Endothelial cell of umbilical vein (primary cell): ENCODE data around the gene IGF2BP1. TPM values are rescaled to one million over a fixed set of nuclear protein-coding genes. Genes with fewer than 3 reads are reported as not detected.

Source experiments
- BruUV-seq: library from RNA; stranded (reverse); fragments of 400-500 nt; replicated peaks from 2 replicates; lab custom pipeline; 2021; lab: Mats Ljungman, UMichigan
- CTCF ChIA-PET: fragments of 300-600, 350-600 bp; sonication (Branson Sonifier 250); formaldehyde crosslinking; loops from one replicate; lab custom pipeline; 2021; ENCODE audit warnings: antibody characterized with exemption, inconsistent platforms; lab: Charles Lee
- POLR2A ChIA-PET: fragments of 300-600, 350-600 bp; sonication (Branson Sonifier 250); formaldehyde crosslinking; loops from one replicate; lab custom pipeline; 2021; ENCODE audit warnings: antibody characterized with exemption, inconsistent platforms; lab: Charles Lee
- DNase-seq: peaks from one replicate; pipeline ENCODE4 v3.0.0-alpha.2; 2011; ENCODE audit warnings: low read depth, low spot score
- FAIRE-seq: peaks from 2 replicates; lab custom pipeline; 2011; peaks lifted over from hg19 to GRCh38; lab: Jason Lieb, UNC
- H2AFZ ChIP-seq: 2 replicates; pipeline ENCODE4 v1.6.0; 2012; ENCODE audit warnings: low read depth, low read length, control low read depth, inconsistent platforms
- H3K27ac ChIP-seq: 2 replicates; pipeline ENCODE4 v1.5.1; 2011; ENCODE audit warnings: low read depth, mild to moderate bottlenecking, control low read depth, low read length, moderate library complexity; ENCODE audit not compliant: insufficient read depth
- H3K27me3 ChIP-seq, 2 experiments: 2 replicates each; pipeline versions ENCODE4 v1.6.0 to v1.6.1; 2011; ENCODE audit warnings: low read length in 2 of 2, mixed read lengths in 1 of 2; ENCODE audit not compliant: control insufficient read depth in 2 of 2, insufficient read depth in 2 of 2
- H3K36me3 ChIP-seq, 2 experiments: 2 replicates in 1 of 2; 3 replicates in 1 of 2; pipeline ENCODE4 v1.5.1; 2011; ENCODE audit warnings: low read length in 2 of 2, mild to moderate bottlenecking in 1 of 2, moderate library complexity in 1 of 2; ENCODE audit not compliant: control insufficient read depth in 2 of 2, insufficient read depth in 2 of 2; ENCODE audit errors: extremely low read depth in 1 of 2
- H3K4me1 ChIP-seq: 3 replicates; pipeline ENCODE4 v1.5.1; 2011; ENCODE audit warnings: mild to moderate bottlenecking, low read length; ENCODE audit not compliant: control insufficient read depth, insufficient read depth; ENCODE audit errors: extremely low read depth
- H3K4me2 ChIP-seq: 2 replicates; pipeline ENCODE4 v1.6.1; 2011; ENCODE audit warnings: low read length, control low read depth, mixed read lengths; ENCODE audit not compliant: insufficient read depth
- H3K4me3 ChIP-seq, 3 experiments: fragments of 200-600 bp in 1 of 3; sonication (generic), shearing (Covaris generic) in 1 of 3; replicated peaks in 1 of 3; 2 replicates each; pipeline ENCODE4 v1.5.1; 2011 to 2016; ENCODE audit warnings: control low read depth in 3 of 3, low read length in 3 of 3, mild to moderate bottlenecking in 2 of 3, inconsistent platforms in 1 of 3, low read depth in 1 of 3, moderate library complexity in 1 of 3; ENCODE audit not compliant: insufficient read depth in 1 of 3
- H3K79me2 ChIP-seq: 2 replicates; pipeline ENCODE4 v1.6.0; 2012; ENCODE audit warnings: low read length, inconsistent platforms; ENCODE audit not compliant: control insufficient read depth, insufficient read depth
- H3K9ac ChIP-seq: replicated peaks from 2 replicates; pipeline ENCODE3; 2011; ENCODE audit warnings: low read length, control low read depth; ENCODE audit not compliant: insufficient read depth; ENCODE audit errors: extremely low read depth
- H3K9me1 ChIP-seq: replicated peaks from 3 replicates; pipeline ENCODE4 v1.6.0; 2011; ENCODE audit warnings: mild to moderate bottlenecking, low read length; ENCODE audit not compliant: control insufficient read depth, insufficient read depth; ENCODE audit errors: extremely low read depth
- H3K9me3 ChIP-seq: replicated peaks from 2 replicates; pipeline ENCODE4 v1.5.1; 2012; ENCODE audit warnings: low read length, inconsistent platforms; ENCODE audit not compliant: control insufficient read depth, insufficient read depth
- H4K20me1 ChIP-seq: replicated peaks from 2 replicates; pipeline ENCODE3; 2011; ENCODE audit warnings: mild to moderate bottlenecking, low read length; ENCODE audit not compliant: control insufficient read depth, insufficient read depth; ENCODE audit errors: extremely low read depth
- EZH2 ChIP-seq: IDR thresholded peaks from 2 replicates; pipeline ENCODE4 v1.6.1; 2012; ENCODE audit warnings: borderline replicate concordance, low read depth, mild to moderate bottlenecking, moderate library complexity, low read length, inconsistent platforms; ENCODE audit not compliant: severe bottlenecking
- FOS ChIP-seq: IDR thresholded peaks from 2 replicates; pipeline ENCODE4 v1.6.1; 2011; ENCODE audit warnings: mild to moderate bottlenecking, low read length, moderate library complexity, borderline replicate concordance; ENCODE audit not compliant: insufficient read depth
- GATA2 ChIP-seq: IDR thresholded peaks from 2 replicates; pipeline ENCODE4 v1.7.0; 2011; ENCODE audit warnings: low read depth, mild to moderate bottlenecking, moderate library complexity, mixed read lengths, low read length; ENCODE audit not compliant: insufficient read length, insufficient read depth
- JUN ChIP-seq: IDR thresholded peaks from 2 replicates; pipeline ENCODE4 v1.6.1; 2011; ENCODE audit warnings: borderline replicate concordance, low read depth; ENCODE audit not compliant: insufficient read length, insufficient read depth
- MYC ChIP-seq: IDR thresholded peaks from one replicate; pipeline ENCODE4 v1.6.1; 2011; ENCODE audit warnings: mild to moderate bottlenecking, low read depth, low read length
- POLR2A ChIP-seq: IDR thresholded peaks from 2 replicates; pipeline ENCODE4 v1.6.1; 2012; ENCODE audit warnings: low read depth, mild to moderate bottlenecking, control low read depth, low read length
- POLR2AphosphoS5 ChIP-seq: IDR thresholded peaks from 2 replicates; pipeline ENCODE4 v1.6.1; 2012; ENCODE audit warnings: low read depth, mild to moderate bottlenecking, control low read depth, low read length, moderate library complexity; ENCODE audit not compliant: insufficient read depth
- dilution Hi-C: fragments of 300-500 bp; cut with MboI; formaldehyde crosslinking; loops from one replicate; pipeline ENCODE4 v1.15.0; 2019; ENCODE audit warnings: low sequenced_read_pairs; ENCODE audit not compliant: extremely low pct_ligation_motif_present
- intact Hi-C: fragments of 100-400 bp; cut with micrococcal nuclease; formaldehyde crosslinking; loops from one replicate; pipeline ENCODE4 v1.10.0; 2022
- polyA plus RNA-seq, 4 experiments: library from polyadenylated mRNA; depleted of rRNA in 3 of 4; stranded (reverse) in 3 of 4; unstranded in 1 of 4; fragments of >200 nt; gene quantifications; 2 replicates each; pipeline versions ENCODE4 v1.2.1 to v1.2.3, GENCODE V29; 2011 to 2012; ENCODE audit warnings: missing spikeins in 1 of 4
- total RNA-seq: library from RNA; stranded (reverse); gene quantifications from 2 replicates; pipeline ENCODE4 v1.2.3, GENCODE V29; 2021
- TF ChIP-seq, protein P1 (sequence below), 2 donors: IDR thresholded peaks; 1 replicate in 1 of 2; 2 replicates in 1 of 2; pipeline ENCODE4 v1.5.1; 2011; ENCODE audit warnings: low read length in 2 of 2, mild to moderate bottlenecking in 2 of 2, moderate library complexity in 2 of 2, control low read depth in 1 of 2, inconsistent platforms in 1 of 2, low read depth in 1 of 2; ENCODE audit not compliant: insufficient read depth in 1 of 2; ENCODE audit errors: extremely low read depth in 1 of 2
- TF ChIP-seq, protein P2 (sequence below): IDR thresholded peaks from 2 replicates; pipeline ENCODE4 v1.6.1; 2011; ENCODE audit not compliant: insufficient read depth, insufficient read length

IGF2BP1 gene
- total and polyA plus RNA-seq, 2 donors (not counting 3 experiments of a cell fraction or from before 2014, with no cell fraction given): 9.5 to 99.5 TPM

DNA sequence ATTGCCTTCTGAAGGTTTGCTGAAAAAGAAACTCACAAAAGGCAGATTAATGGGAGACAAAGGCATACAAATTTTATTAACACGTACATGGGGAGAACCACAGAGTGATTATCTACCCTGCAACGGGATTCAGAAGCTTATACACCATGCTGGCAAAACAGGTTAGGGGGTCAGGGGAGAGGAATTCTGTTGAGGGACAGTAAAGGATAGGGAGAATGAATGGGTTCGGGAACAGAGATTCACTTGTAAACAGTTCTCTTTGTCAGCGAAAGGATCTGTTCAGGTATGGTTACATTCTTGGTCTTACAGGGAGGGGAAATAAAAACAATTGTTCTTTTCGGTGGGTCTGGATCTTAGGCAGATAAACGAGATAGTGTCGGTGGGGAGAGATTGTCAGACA lies 81.1 kb downstream of the IGF2BP1 start:
- CTCF ChIA-PET: no interaction called here
- H3K4me3 ChIP-seq: no peak overlapping the region
- dilution Hi-C loops (no loop called here), intact Hi-C loops (no loop called here)
- BruUV-seq: no TSS peak
- POLR2A ChIA-PET: no interaction called here
- FAIRE-seq (no peak), DNase-seq (no peak)
- H3K79me2 ChIP-seq: no peaks in the 10 kb centered on the region
- H4K20me1 ChIP-seq: no peaks in the 10 kb centered on the region
- no peak overlapping the region for H3K27ac ChIP-seq
- TF ChIP-seq, protein P1, sequence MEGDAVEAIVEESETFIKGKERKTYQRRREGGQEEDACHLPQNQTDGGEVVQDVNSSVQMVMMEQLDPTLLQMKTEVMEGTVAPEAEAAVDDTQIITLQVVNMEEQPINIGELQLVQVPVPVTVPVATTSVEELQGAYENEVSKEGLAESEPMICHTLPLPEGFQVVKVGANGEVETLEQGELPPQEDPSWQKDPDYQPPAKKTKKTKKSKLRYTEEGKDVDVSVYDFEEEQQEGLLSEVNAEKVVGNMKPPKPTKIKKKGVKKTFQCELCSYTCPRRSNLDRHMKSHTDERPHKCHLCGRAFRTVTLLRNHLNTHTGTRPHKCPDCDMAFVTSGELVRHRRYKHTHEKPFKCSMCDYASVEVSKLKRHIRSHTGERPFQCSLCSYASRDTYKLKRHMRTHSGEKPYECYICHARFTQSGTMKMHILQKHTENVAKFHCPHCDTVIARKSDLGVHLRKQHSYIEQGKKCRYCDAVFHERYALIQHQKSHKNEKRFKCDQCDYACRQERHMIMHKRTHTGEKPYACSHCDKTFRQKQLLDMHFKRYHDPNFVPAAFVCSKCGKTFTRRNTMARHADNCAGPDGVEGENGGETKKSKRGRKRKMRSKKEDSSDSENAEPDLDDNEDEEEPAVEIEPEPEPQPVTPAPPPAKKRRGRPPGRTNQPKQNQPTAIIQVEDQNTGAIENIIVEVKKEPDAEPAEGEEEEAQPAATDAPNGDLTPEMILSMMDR (IDR thresholded peaks at IDR 0.05; ENCODE audit: extremely low read depth in 1 of 2, insufficient read depth in 1 of 2, low read depth in 1 of 2, low read length in 2 of 2): no peak
- TF ChIP-seq GATA2 (no peak), MYC (no peak), JUN (no peak), POLR2AphosphoS5 (no peak), FOS (no peak), EZH2 (no peak), POLR2A (no peak)
- TF ChIP-seq, protein P2, sequence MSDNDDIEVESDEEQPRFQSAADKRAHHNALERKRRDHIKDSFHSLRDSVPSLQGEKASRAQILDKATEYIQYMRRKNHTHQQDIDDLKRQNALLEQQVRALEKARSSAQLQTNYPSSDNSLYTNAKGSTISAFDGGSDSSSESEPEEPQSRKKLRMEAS: no peak
- H3K4me2 ChIP-seq: no peak overlapping the region
- peaks cover 17% of the 10 kb centered on the region for H3K4me1 ChIP-seq
- H3K9ac ChIP-seq: no peak overlapping the region
- peaks cover 0 to 3% of the 10 kb centered on the region in 2 experiments for H3K27me3 ChIP-seq
- no peaks in the 10 kb centered on the region for H3K9me1 ChIP-seq
- H2AFZ ChIP-seq: no peak overlapping the region
- H3K36me3 ChIP-seq: no peaks in the 10 kb centered on the region
- no peaks in the 10 kb centered on the region for H3K9me3 ChIP-seq
